ENCODE results near the gene TEX28.
A peak's percentile ranks its signal among the peaks of the same experiment; 100 is the strongest.
"Not testable (repeated sequence)": the region's sequence is repeated elsewhere in the genome, so short reads cannot be mapped to it uniquely, and the experiment has no call there.

Gene TEX28

DNA sequence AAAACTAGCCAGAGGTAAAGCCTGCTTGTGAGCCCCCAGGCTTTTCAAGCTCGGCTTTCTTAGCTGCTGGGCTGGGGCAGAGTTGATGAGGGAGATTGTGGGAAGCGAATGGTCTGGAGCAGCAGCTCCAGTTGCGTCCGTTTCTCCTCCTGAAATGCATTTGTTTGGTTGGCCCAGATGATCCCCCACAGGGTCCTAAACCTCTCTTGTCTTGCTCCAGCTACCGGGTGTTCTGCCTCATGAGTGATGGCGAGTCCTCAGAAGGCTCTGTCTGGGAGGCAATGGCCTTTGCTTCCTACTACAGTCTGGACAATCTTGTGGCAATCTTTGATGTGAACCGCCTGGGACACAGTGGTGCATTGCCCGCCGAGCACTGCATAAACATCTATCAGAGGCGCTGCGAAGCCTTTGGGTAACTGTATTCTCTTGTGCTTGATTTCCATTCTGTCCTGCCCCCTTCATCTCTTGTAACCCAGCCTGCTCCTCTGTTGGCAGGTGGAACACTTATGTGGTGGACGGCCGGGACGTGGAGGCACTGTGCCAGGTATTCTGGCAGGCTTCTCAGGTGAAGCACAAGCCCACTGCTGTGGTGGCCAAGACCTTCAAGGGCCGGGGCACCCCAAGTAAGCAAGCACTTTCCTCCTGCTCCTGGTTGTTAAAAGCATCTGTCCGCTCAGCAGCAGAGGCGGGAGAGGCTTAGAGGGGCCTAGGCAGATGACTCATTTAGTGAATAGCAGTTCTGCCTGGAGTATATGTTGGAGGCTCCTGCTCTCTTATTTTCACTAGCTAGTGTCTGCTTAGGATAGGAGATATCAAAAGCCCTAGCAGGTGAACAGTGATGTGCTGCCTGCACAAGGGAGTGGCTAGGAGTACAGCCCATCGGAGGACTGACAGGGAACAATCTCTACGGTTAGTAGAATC, 16.0 kb upstream of the TEX28 start:
- DNase-seq, result no peak

DNA sequence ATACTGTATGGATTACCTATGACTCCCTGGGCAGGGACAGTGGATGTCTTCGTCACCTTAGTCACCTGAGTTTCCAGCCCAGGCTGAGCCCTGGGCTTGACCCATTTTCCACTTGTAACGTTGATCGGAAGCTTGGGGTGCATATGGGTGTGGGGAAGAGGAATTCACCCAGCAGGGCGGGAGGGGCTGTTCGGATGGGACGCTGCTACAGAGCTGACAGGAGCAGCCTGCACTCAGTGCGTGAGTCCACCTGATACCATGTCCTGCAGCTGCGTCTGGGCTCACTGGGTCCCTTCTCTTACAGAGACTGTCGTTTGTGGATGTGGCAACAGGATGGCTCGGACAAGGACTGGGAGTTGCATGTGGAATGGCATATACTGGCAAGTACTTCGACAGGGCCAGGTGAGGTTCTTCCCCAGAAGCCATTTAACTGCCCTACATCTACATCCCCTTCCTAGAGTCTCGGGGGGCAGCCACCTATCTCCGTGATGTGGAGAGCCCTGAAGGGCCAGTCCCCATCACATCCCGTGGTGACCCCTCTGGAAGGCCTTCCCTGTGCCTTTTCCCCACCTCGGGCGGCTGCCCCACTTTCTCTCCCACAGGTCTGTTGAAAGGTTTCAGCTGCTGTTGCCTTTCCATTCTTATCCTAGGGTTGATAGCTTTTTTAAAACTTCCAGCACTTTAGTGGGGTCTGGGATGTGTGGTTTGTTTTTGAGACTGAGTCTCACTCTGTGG, 14.3 kb upstream of the TEX28 start:
- DNase-seq, result no peak

DNA sequence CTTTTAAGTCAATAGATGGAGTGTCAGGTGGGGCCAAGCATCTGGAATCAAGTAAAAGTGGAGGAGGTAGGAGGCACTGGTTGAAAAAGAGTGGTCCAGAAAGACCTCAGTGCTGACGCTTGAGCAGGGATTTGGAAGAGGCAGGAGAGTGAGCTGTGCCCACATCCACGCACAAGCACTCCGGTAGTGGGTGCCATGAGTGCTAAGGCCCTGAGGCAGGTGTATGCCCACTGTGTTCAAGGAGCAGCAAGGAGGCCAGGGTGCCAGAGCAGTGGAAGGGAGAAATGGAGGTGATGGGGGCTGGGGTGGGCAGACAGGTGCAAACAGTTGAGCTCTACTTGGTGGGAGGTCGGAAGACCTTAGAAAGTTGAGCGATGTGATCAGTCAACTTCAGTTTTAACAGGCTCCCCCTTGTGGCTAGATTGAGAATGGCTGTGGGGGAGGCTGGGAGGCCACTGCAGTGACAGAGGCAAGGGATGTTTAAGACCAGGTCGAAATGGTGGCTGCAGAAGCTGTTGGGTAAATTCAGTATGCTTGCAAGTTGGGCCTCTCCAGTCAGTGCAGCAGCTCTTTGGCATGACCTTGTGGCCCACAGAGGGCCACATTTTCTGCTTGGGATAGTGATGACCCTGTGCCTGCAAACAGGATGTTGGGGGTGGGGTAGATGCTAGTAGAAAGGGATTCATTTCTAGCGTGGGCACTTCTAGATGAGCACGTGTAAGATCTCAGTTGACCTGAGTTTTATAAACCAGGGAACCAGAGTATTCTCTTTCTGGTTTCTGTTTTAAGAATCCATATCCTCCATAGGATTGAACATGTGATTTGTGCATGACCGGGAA, 13.4 kb upstream of the TEX28 start:
- peak; percentile 56 for DNase-seq

DNA sequence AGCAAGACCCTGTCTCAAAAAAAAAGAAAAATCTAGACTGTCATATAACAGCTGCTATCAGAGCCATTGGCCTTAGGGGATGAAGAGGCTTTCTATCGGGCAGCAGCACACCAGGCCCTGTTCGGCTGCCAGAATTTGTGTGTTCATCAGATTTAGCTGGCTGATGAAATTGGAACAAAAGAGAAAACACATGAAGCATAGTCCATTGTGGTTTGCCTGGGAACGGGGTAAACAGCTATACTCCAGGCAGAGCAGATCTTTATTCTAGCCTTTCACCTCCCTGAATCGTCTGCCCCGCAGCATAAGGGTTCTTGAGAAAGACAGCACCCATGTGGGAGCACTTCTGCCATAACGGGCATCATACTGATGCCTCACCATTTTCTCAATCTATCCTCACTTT, 12.3 kb upstream of the TEX28 start:
- no peak for DNase-seq

DNA sequence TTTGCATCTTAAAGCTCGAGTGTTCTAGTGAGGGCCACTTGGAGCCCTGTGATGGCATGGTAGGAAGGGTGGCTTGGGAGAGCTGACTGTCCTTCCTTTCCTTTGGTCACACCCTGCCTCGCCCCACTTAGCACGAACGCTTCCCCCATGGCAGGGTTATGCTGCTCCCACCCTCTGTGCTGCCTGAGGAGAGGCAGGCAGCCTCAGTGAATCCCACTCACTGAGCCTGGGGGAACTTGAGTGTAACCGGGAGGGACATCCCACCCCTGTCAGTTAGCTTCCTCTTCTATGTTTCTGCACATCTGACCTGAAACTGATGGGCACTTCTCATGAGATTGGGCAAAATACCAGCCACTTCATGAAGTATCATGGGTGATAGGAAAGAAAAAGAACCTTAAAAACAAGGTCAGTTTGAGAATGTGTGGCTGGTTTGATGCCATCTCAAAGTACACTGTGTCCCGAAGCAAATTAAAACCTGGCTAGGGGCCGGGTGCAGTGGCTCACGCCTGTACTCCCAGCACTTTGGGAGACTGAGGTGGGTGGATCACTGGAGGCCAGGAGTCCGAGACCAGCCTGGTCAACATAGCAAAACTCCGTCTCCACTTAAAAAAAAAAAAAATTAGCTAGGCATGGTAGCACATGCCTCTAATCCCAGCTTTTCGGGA, 10.7 kb upstream of the TEX28 start:
- no peak for DNase-seq

DNA sequence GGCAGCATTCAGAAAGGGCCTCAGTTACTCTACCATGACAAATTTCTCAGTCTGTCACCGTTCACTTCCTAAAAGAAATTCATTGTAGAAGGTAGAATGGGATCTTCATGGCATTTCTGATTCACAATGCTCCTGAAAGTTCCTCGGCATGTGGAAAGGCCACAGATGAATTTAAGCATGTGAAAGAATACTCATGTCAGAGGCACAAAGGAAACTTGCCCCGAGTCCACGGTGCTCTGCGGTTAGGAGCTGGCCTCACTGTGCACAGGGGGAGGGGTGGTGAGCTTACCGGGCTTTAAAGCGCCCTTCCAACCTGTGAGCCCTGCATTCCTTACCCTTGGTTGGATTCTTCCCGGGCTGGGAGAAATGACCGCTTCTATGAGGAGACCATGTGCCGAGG, 9.9 kb upstream of the TEX28 start:
- DNase-seq, result no peak

DNA sequence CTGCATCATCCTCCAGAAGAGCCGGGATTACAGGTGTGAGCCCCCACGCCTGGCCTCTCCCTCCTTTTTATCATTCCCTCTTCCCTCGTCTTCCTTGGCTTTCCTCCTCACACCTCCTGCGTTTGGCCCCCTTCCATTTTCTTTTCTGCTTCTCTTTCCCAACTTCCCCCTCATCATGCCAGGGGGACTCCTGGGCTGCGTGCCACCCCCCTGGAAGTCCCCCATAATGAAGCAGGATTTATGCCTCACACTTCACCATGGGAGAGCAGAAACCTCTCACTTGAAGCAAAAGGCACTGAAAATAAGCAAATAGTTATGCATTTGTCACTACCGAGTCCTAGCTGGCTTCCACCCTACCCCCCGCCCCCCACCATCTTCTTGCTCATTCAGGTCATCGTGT, 8.6 kb upstream of the TEX28 start:
- DNase-seq, result no peak

DNA sequence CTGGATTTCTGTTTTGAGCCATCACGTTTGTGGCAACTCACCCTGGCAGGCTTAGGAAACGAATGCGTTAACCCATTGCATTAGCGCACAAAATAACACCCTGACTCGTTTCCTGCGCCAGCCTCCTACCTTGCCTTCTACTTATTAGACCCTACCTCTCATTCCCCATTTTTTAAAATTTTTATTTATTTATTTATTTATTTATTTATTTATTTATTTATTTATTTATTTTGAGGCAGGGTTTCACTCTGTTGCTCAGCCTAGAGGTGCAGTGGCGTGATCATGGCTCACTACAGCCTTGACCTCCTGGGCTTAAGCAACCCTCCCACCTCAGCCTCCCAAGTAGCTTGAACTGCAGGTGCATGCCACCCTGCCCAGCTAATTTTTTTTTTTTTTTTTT, 8.1 kb upstream of the TEX28 start:
- not testable (repeated sequence) for DNase-seq

DNA sequence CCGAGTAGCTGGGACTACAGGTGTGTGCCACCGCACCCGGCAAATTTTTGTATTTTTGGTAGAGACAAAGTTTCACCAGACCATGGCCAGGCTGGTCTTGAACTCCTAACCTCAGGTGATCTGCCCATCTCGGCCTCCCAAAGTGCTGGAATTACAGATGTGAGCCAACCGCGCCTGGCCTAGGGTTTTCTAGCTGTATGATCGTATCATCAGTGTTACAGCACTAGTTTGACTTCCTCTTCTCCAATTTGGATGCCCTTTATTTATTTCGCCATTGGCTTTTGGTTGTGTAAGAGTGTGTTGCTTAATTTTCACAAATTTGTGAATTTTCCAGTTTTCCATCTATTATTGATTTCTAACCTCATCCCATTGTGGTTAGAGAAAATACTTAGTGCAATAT, 5.9 kb upstream of the TEX28 start:
- no peak for DNase-seq

DNA sequence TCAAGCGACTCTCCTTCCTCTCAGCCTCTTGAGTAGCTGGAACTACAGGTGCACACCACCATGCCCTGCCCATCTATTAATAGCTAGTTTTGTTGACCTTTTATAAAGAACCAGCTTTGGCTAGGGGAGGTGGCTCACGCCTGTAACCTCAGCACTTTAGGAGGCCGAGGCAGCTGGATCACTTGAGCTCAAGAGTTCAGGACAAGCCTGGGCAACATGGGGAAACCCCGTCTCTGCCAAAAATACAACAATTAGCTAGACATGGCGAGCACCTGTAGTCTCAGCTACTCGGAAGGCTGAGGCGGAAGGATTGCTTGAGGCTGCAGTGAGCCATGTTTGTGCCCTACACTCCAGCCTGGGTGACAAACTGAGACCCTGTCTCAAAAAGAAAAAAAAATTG, 3.4 kb upstream of the TEX28 start:
- no peak for DNase-seq

DNA sequence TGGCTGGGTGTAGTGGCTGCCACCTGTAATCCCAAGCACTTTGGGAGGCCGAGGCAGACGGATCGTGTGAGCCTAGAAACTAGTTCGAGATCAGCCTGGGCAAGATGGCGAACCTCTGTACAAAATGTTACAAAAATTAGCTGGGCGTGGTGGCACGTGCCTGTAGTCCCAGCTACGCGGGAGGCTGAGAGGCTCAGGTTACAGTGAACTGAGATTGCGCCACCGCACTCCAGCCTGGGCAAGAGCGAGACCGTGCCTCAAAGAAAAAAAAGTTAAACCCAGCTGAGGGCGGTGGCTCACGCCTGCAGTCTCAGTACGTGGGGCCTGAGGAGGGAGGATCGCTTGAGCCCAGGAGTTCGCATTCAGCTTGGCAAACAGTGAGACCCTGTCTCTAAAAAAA, 1.8 kb upstream of the TEX28 start:
- no peak for DNase-seq

DNA sequence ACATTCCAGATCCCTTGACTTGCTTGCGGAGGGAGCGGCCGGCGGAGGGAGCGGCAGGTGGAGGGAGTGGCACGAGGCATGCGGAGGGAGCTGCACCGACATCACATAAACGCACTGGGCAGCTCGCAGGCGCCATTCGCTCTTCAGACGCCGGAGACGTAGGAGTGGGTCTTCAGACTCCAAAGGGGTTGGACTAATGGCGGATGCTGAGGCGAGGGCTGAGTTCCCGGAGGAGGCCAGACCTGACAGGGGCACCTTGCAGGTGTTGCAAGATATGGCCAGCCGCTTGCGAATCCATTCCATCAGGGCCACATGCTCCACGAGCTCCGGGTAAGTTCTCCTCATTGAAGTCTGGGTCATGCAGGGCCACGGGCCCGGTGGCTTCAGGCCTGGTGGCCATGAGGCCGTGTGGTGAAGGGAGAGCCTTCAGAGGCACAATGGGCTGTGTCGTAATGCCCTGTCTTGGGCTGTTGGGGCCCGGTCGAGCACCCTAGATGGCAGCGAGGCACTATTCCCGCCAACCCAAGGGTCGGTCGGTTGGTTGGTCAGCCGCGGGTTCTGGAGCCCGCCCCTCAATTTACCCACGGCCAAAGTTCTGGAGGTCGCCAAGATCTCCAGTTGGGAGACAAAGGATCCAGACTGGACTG, 863 bp upstream of the TEX28 start, which contains the start of gene TKTL1:
Gene TKTL1 (plus strand): TSS at position 132 of the 647 bp plus-strand sequence. CDS start 65 bp downstream, at position 197.
- DNase-seq, result no peak

DNA sequence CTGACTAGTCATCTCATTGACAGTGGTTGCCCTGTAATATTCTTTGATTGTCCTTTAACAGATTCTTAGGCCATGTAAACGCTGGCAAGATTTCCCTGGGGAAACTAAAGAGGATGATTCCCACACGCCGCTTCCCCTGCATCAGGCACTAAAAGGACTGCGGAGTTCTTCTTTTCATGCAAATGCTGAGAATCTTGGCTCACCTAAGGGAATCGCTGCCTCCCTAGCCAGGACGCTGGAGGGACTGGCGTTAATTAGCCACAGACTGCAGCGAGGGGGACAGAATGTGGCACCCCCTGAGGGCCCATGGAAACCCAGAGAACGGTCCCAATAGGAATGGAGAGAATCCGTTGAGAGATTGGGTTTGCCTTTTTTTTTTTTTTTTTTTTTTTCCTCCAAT, 8.5 kb downstream of the TEX28 start:
- DNase-seq, result not testable (repeated sequence)

DNA sequence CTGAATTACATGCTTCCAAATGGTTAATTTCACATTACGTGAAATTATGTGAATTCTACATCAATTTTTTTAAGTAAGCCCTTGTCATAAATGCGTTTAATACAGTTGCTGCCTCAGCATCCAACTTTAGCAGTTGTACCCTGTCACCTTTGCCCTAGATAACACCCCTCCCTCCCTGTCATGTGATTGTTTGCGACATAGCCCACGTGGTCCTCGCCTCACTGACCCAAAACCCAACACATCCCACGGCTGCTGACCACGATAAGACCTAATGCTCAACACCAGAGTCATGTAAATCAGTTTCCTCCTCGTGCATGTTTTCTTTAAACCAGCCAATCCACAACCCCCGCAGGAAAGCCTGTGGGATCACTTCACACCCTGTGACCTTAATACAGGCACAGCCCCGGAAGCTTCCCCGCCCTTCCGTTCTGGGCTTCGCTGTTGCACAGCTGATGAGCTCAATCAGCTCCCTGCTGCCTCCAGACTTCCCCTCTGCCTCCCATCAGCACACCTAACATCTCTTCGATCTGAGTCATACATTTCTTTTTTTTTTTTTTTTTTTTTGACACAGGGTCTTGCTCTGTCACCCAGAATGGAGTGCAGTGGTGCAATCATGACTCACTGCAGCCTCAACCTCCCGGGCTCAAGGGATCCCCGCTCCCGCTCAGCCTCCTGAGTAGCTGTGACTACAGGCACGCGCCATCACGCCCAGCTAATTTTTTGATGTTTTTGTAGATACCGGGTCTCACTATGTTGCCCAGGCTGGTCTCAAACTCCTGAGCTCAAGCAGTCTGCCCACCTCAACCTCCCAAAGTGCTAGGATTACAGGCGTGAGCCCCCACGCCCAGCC, 10.2 kb downstream of the TEX28 start:
- not testable (repeated sequence) for DNase-seq

DNA sequence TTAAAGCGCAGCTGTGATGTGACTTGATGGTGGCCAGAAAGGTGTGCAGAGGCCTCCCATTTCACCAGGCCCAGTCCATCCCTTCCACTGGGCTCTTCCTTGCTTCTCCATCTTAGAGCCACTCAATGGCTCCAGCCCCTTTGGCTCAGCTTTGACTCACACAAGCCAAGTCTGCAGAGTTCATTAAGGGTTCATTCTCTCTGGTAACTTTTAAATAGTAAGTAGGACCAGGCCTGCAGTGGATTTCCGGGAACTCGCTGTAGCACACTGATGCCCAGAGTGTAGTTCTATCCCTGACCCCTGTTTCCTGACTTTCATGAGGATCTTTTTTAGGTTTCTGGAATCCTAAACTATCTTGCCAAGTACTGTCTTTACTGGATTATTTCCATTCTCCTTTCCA, 25.7 kb downstream of the TEX28 start:
- not testable (repeated sequence) for DNase-seq

DNA sequence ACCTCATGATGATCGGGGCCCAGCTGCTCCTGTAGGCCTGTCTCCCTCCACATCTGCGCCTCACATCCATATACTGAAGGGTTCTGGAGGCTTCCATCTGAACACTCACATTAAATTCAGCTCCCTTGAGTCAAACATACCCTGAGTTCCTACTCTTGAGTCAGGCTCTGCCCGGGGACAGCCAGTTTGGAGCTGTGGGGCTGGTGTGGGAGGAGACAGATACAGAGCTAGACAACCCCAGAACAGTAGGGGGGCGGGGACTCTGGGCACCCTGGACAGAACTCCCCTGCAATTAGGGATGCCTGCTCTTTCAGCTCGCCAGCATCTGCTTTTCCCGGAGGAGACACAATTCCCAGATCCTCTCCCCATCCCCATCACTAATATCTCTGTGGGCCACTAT, 31.9 kb downstream of the TEX28 start:
- DNase-seq, result not testable (repeated sequence)

DNA sequence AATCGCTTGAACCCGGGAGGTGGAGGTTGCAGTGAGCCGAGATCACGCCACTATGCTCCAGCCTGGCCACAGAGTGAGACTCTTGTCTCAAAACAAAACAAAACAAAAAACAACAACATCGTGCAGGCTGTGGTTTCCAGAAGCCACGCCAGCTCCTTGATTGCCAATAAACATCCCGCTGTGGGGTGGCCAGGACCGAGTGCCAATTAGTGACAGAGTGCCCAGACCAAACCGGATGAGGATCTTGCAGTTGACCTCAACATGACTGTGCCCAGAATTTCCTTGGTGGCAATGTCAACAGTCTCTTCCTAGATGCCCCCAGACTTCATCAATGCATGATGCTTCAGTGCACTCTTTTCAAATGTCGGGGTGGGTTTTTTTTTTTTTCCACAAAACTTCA, 36.2 kb downstream of the TEX28 start:
- not testable (repeated sequence) for DNase-seq

DNA sequence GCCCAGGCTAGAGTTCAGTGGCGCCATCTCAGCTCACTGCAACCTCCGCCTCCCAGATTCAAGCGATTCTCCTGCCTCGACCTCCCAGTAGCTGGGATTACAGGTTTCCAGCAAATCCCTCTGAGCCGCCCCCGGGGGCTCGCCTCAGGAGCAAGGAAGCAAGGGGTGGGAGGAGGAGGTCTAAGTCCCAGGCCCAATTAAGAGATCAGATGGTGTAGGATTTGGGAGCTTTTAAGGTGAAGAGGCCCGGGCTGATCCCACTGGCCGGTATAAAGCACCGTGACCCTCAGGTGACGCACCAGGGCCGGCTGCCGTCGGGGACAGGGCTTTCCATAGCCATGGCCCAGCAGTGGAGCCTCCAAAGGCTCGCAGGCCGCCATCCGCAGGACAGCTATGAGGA, 37.6 kb downstream of the TEX28 start, which contains the start of gene OPN1MW3:
Gene OPN1MW3 (plus strand): TSS at position 301 of the 400 bp plus-strand sequence. CDS start 38 bp downstream, at position 339.
- DNase-seq, result not testable (repeated sequence)

DNA sequence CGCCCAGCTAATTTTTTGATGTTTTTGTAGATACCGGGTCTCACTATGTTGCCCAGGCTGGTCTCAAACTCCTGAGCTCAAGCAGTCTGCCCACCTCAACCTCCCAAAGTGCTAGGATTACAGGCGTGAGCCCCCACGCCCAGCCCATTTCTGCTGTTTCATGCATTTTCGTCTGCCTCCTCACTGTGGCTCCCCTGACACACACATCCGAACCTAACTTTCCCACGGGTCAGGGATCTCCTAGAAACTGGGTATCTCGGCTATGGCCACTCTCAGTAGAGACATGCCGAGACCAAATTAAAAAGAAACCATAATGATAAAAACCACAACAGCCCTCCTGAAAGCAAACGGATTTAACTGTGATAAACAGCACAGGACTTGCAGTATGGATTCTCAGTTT, 46.8 kb downstream of the TEX28 start:
- DNase-seq, result not testable (repeated sequence)

DNA sequence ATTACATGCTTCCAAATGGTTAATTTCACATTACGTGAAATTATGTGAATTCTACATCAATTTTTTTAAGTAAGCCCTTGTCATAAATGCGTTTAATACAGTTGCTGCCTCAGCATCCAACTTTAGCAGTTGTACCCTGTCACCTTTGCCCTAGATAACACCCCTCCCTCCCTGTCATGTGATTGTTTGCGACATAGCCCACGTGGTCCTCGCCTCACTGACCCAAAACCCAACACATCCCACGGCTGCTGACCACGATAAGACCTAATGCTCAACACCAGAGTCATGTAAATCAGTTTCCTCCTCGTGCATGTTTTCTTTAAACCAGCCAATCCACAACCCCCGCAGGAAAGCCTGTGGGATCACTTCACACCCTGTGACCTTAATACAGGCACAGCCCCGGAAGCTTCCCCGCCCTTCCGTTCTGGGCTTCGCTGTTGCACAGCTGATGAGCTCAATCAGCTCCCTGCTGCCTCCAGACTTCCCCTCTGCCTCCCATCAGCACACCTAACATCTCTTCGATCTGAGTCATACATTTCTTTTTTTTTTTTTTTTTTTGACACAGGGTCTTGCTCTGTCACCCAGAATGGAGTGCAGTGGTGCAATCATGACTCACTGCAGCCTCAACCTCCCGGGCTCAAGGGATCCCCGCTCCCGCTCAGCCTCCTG, 47.4 kb downstream of the TEX28 start:
- not testable (repeated sequence) for DNase-seq

All from right hindlimb (tissue), 1 donor.